PC-9 (cell line): ENCODE measurements around the gene COL5A3.

ENCODE experiments used
- CTCF ChIP-seq: fragments of 200-600 bp; sonication (generic); conservative IDR thresholded peaks from 2 replicates; pipeline ENCODE4 v1.6.1; 2017; ENCODE audit warnings: mixed run types, antibody characterized with exemption, mild to moderate bottlenecking, moderate library complexity
- EZH2 ChIP-seq: fragments of 200-600 bp; sonication (generic); IDR thresholded peaks from 2 replicates; pipeline ENCODE4 v1.8.0; 2017; ENCODE audit warnings: antibody characterized with exemption, low read depth

- TF ChIP-seq CTCF (peak; percentile 95), EZH2 (no peak)
Measured at GRCh38 chr19:10027158-10027997, 17.1 kb upstream of the COL5A3 start.
